ENCODE data around the gene GRK3.

DNA sequence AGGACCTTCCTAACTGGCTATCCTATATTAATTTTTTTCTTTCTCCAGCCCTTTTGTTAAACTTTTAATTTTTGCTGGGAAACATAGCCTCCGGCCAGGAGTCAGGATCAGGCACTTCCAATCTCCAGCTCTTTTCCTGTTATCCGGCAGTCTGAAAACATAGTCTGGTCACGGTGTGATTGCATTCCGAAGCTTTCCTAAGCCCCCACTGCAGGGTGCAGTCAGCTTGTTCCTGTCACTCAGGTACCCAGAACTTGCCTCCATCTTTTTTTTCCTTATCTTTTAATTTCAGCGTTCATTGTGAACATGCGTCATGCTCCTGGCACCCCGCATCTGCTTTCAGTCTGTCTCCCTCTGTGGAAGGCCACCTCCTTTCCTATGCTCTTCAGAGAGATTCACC is 59.4 kb downstream of the GRK3 start:
- TF ChIP-seq, protein P1, sequence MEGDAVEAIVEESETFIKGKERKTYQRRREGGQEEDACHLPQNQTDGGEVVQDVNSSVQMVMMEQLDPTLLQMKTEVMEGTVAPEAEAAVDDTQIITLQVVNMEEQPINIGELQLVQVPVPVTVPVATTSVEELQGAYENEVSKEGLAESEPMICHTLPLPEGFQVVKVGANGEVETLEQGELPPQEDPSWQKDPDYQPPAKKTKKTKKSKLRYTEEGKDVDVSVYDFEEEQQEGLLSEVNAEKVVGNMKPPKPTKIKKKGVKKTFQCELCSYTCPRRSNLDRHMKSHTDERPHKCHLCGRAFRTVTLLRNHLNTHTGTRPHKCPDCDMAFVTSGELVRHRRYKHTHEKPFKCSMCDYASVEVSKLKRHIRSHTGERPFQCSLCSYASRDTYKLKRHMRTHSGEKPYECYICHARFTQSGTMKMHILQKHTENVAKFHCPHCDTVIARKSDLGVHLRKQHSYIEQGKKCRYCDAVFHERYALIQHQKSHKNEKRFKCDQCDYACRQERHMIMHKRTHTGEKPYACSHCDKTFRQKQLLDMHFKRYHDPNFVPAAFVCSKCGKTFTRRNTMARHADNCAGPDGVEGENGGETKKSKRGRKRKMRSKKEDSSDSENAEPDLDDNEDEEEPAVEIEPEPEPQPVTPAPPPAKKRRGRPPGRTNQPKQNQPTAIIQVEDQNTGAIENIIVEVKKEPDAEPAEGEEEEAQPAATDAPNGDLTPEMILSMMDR (IDR thresholded peaks at IDR 0.05): no peak
- no peak for TF ChIP-seq POLR2A (IDR thresholded peaks at IDR 0.05)
